Stimulated activated CD8-positive, alpha-beta memory T cell treated with anti-CD3 and anti-CD28 coated beads, Interleukin-12 subunit alpha, Interleukin-12 subunit beta, amount 100 ng/mL, for 1 hour (primary cell): Measurements from ENCODE around the gene ACE.

Experiments
- DNase-seq: peaks from one replicate; pipeline ENCODE4 v3.0.0-alpha.2; 2020; ENCODE audit warnings: low read depth

Gene ACE

GRCh38 chr17:63475491-63476412, 1.1 kb upstream of the ACE start:
- DNase-seq: no peak

GRCh38 chr17:63476459-63476853, 405 bp upstream of the ACE start:
- no peak for DNase-seq

- DNase-seq: no peak
Measured at GRCh38 chr17:63477480-63478440, 899 bp downstream of the ACE start.

- peak; percentile 50 for DNase-seq
Measured at GRCh38 chr17:63478814-63479494, 2.1 kb downstream of the ACE start.

- DNase-seq: no peak
Measured at GRCh38 chr17:63479495-63480184, 2.8 kb downstream of the ACE start.

- no peak for DNase-seq
Measured at GRCh38 chr17:63480192-63480784, 3.4 kb downstream of the ACE start.

GRCh38 chr17:63480826-63481487, 4.1 kb downstream of the ACE start:
- DNase-seq: no peak

GRCh38 chr17:63481488-63481870, 4.6 kb downstream of the ACE start:
- DNase-seq: no peak

- no peak for DNase-seq
Measured at GRCh38 chr17:63482509-63482908, 5.6 kb downstream of the ACE start.

GRCh38 chr17:63483038-63483437, 6.2 kb downstream of the ACE start:
- no peak for DNase-seq

GRCh38 chr17:63483655-63484575, 7.1 kb downstream of the ACE start:
- no peak for DNase-seq

- no peak for DNase-seq
Measured at GRCh38 chr17:63486317-63487013, 9.6 kb downstream of the ACE start.

- no peak for DNase-seq
Measured at GRCh38 chr17:63487014-63487339, 10.1 kb downstream of the ACE start.

GRCh38 chr17:63488851-63489250, 12.0 kb downstream of the ACE start:
- no peak for DNase-seq

GRCh38 chr17:63489291-63489690, 12.4 kb downstream of the ACE start:
- no peak for DNase-seq

- no peak for DNase-seq
Measured at GRCh38 chr17:63490329-63490728, 13.5 kb downstream of the ACE start.

GRCh38 chr17:63490858-63491400, 14.1 kb downstream of the ACE start:
- DNase-seq: no peak

GRCh38 chr17:63491413-63491812, 14.6 kb downstream of the ACE start:
- DNase-seq: no peak
